A673 (cell line): ENCODE results near the gene TFF1.

ENCODE experiments used
- EZH2 ChIP-seq: fragments of 200-600 bp; sonication (generic); IDR thresholded peaks from 2 replicates; pipeline ENCODE4 v1.6.1; 2017; ENCODE audit warnings: borderline replicate concordance, low read depth, mild to moderate bottlenecking, mixed read lengths, antibody characterized with exemption, low read length; ENCODE audit not compliant: poor library complexity, severe bottlenecking
- TF ChIP-seq, protein P1 (sequence below): fragments of 300-800, 200-600 bp; sonication (generic); conservative IDR thresholded peaks from 2 replicates; pipeline ENCODE4 v1.5.1; 2017; ENCODE audit warnings: low read depth, mild to moderate bottlenecking, antibody characterized with exemption, low read length, moderate library complexity, mixed read lengths

GRCh38 chr21:42379426-42380215 lies 13.3 kb upstream of the TFF1 start:
- TF ChIP-seq, protein P1, sequence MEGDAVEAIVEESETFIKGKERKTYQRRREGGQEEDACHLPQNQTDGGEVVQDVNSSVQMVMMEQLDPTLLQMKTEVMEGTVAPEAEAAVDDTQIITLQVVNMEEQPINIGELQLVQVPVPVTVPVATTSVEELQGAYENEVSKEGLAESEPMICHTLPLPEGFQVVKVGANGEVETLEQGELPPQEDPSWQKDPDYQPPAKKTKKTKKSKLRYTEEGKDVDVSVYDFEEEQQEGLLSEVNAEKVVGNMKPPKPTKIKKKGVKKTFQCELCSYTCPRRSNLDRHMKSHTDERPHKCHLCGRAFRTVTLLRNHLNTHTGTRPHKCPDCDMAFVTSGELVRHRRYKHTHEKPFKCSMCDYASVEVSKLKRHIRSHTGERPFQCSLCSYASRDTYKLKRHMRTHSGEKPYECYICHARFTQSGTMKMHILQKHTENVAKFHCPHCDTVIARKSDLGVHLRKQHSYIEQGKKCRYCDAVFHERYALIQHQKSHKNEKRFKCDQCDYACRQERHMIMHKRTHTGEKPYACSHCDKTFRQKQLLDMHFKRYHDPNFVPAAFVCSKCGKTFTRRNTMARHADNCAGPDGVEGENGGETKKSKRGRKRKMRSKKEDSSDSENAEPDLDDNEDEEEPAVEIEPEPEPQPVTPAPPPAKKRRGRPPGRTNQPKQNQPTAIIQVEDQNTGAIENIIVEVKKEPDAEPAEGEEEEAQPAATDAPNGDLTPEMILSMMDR: no peak
- TF ChIP-seq EZH2: no peak
